ENCODE results near the gene RPSA. TPM values are rescaled to one million over a fixed set of nuclear protein-coding genes. Genes with fewer than 3 reads are reported as not detected.
A peak's percentile ranks its signal among the peaks of the same experiment; 100 is the strongest.

RPSA gene
- total RNA-seq, 1 donor: 1,413 TPM

DNA sequence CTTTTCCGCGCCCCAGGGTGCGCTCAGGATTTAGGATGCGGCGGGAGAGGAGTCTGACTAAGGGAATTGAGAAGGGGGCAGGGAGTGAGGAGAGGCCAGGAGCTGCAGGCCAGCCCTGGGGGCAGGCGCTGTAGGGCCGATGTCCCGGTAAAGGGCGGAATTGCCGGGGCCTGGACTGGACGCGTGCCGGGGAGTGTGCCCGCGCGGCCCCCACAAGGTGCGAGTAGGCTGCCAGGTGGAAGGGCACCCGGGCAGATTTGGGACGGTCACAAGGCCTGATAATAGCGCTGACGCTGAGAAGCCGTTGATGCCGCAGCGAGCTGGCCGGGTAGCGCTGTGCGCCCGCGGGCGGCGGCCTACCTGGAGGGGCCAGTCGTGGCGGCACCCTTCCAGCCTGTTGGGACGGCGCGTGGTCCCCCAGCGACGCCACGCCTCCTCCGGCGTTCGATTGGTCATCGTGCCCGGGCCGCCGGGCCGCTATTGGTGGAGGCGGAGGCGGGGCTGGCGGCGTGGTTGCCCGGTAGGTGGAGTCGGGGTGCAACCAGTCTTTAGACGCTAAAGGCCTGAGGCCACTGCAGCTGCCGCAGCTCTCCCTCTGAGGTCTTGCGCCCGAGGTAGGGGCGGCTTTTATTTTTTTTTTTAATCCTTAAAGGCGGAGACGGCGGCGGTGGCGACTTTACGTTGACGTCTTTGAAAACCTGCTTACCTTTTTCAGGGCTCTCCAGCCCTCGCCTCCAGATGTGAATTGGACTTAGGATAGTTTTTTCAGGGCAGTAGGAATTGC is 22.4 kb upstream of the RPSA start:
- TF ChIP-seq, protein P1, sequence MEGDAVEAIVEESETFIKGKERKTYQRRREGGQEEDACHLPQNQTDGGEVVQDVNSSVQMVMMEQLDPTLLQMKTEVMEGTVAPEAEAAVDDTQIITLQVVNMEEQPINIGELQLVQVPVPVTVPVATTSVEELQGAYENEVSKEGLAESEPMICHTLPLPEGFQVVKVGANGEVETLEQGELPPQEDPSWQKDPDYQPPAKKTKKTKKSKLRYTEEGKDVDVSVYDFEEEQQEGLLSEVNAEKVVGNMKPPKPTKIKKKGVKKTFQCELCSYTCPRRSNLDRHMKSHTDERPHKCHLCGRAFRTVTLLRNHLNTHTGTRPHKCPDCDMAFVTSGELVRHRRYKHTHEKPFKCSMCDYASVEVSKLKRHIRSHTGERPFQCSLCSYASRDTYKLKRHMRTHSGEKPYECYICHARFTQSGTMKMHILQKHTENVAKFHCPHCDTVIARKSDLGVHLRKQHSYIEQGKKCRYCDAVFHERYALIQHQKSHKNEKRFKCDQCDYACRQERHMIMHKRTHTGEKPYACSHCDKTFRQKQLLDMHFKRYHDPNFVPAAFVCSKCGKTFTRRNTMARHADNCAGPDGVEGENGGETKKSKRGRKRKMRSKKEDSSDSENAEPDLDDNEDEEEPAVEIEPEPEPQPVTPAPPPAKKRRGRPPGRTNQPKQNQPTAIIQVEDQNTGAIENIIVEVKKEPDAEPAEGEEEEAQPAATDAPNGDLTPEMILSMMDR (IDR thresholded peaks at IDR 0.05; ENCODE audit: insufficient read depth, low read length): no peak
- DNase-seq (ENCODE audit: low read depth): peak; percentile 86
- peak overlapping the region; percentile 89 for H3K4me3 ChIP-seq (ENCODE audit: low read depth, low read length)

GRCh38 chr3:39384665-39385000 is 21.9 kb upstream of the RPSA start:
- TF ChIP-seq, protein P1 (IDR thresholded peaks at IDR 0.05; ENCODE audit: insufficient read depth, low read length): no peak
- H3K4me3 ChIP-seq (ENCODE audit: low read depth, low read length): peak overlapping the region; percentile 89
- DNase-seq (ENCODE audit: low read depth): no peak

DNA sequence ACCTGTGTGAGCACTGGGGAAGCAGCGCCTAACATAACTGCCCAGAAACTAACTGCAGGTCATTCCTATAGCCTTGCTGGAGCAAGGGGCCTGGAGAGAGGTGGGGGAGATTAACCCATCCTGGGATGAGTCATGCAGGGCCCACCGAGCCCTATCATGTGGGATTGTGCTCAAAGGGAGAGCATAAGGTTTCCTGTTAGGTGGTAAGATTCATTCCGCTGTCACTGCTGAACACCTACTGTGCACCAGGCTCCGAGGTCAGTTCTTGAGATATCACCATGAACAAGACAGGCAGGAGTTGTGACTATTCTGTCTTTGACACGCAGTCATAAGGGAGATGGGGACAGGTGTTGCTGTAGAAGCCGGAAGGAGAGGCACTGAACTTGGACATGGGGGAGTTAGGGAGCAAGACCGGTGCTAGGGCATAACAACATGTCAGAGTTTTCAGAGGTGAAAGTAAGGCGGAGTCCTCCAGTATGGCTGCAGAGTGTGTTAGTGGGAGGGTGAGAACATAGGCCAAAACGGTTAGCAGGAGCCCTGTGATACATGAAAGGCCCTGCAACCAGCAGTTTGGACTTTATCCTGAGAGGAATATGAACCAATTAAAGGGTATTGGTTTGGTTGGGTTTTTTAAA is 20.9 kb upstream of the RPSA start:
- no peak overlapping the region for H3K4me3 ChIP-seq (ENCODE audit: low read depth, low read length)
- TF ChIP-seq, protein P1 (IDR thresholded peaks at IDR 0.05; ENCODE audit: insufficient read depth, low read length): no peak
- no peak for DNase-seq (ENCODE audit: low read depth)

GRCh38 chr3:39386318-39386717 is 20.2 kb upstream of the RPSA start:
- no peak for DNase-seq (ENCODE audit: low read depth)
- TF ChIP-seq, protein P1 (IDR thresholded peaks at IDR 0.05; ENCODE audit: insufficient read depth, low read length): no peak
- H3K4me3 ChIP-seq (ENCODE audit: low read depth, low read length): no peak overlapping the region

DNA sequence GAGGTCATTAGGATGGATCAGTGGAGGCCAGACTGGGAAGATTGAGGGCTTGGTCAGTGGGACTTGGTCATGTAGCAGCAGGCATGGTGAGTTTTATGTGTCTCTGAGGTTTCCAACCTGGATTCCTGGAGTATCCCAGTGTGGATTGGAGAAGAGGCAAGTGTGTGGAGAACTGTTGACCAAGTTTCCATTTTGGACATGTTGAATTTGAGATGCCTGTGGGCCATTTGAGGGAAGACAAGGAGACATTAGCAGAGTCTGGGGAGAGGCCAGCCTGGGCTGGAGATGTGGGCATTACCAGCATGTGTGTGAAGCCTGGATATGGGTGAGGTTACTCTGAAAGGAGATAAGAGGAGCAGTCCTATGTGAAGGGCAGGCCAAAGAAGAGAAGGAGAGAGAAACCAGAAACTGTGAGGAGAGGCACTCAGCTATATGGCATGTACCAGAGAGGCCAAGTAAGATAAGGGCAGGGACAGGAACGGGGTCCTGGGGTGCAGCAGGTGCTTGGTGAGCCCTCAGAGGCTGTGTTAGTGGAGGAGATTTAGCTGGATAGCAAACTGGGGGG is 19.0 kb upstream of the RPSA start:
- H3K4me3 ChIP-seq (ENCODE audit: low read depth, low read length): no peak overlapping the region
- no peak for DNase-seq (ENCODE audit: low read depth)
- TF ChIP-seq, protein P1 (IDR thresholded peaks at IDR 0.05; ENCODE audit: insufficient read depth, low read length): no peak

GRCh38 chr3:39388153-39388552 is 18.4 kb upstream of the RPSA start:
- TF ChIP-seq, protein P1 (IDR thresholded peaks at IDR 0.05; ENCODE audit: insufficient read depth, low read length): no peak
- no peak overlapping the region for H3K4me3 ChIP-seq (ENCODE audit: low read depth, low read length)
- no peak for DNase-seq (ENCODE audit: low read depth)
